Liver (tissue), 9 donors: ENCODE data around the gene ADRA1B. TPM values are rescaled to one million over a fixed set of nuclear protein-coding genes. Genes with fewer than 3 reads are reported as not detected.

Source experiments
- DNase-seq: peaks from one replicate; pipeline ENCODE4 v3.0.0-alpha.2; 2017; ENCODE audit warnings: low spot score
- H3K27ac ChIP-seq, 2 donors: one replicate each; pipeline ENCODE4 v1.7.0; 2013; ENCODE audit warnings: inconsistent platforms in 2 of 2, low read length in 2 of 2, control low read depth in 1 of 2, low read depth in 1 of 2, mild to moderate bottlenecking in 1 of 2
- H3K27me3 ChIP-seq, 4 donors: one replicate each; pipeline versions ENCODE4 v1.6.1 to v1.7.0; 2013; ENCODE audit warnings: low read length in 3 of 4, inconsistent platforms in 1 of 4, mild to moderate bottlenecking in 1 of 4, moderate library complexity in 1 of 4; ENCODE audit not compliant: control insufficient read depth in 4 of 4, insufficient read depth in 4 of 4
- H3K36me3 ChIP-seq, 4 donors: one replicate each; pipeline versions ENCODE4 v1.6.1 to v1.7.0; 2013; ENCODE audit warnings: low read length in 3 of 4, mild to moderate bottlenecking in 3 of 4, low read depth in 1 of 4, moderate library complexity in 1 of 4; ENCODE audit not compliant: control insufficient read depth in 4 of 4, insufficient read depth in 3 of 4
- H3K4me1 ChIP-seq, 4 donors: one replicate each; pipeline versions ENCODE4 v1.6.1 to v1.7.0; 2013; ENCODE audit warnings: low read length in 3 of 4, mild to moderate bottlenecking in 3 of 4, moderate library complexity in 1 of 4; ENCODE audit not compliant: control insufficient read depth in 4 of 4, insufficient read depth in 4 of 4
- H3K4me3 ChIP-seq, 3 donors: one replicate each; pipeline versions ENCODE4 v1.6.1 to v1.7.0; 2013; ENCODE audit warnings: low read length in 3 of 3, control low read depth in 1 of 3, low read depth in 1 of 3, mild to moderate bottlenecking in 1 of 3
- H3K9ac ChIP-seq, 2 donors: one replicate each; pipeline ENCODE4 v1.7.0; 2013; ENCODE audit warnings: low read length in 2 of 2, mild to moderate bottlenecking in 2 of 2, moderate library complexity in 2 of 2, control low read depth in 1 of 2, low read depth in 1 of 2
- H3K9me3 ChIP-seq, 4 donors: one replicate each; pipeline versions ENCODE4 v1.6.1 to v1.7.0; 2013; ENCODE audit warnings: low read length in 3 of 4; ENCODE audit not compliant: control insufficient read depth in 4 of 4
- HNF4A ChIP-seq, 2 donors: conservative IDR thresholded peaks; 2 replicates each; pipeline ENCODE4 v1.6.1; 2016; ENCODE audit warnings: antibody characterized with exemption in 2 of 2, mild to moderate bottlenecking in 2 of 2
- MAX ChIP-seq: IDR thresholded peaks from 2 replicates; pipeline ENCODE4 v1.6.1; 2016; ENCODE audit warnings: antibody characterized with exemption
- NR2F2 ChIP-seq: IDR thresholded peaks from 2 replicates; pipeline ENCODE4 v1.6.1; 2016; ENCODE audit warnings: antibody characterized with exemption
- REST ChIP-seq: IDR thresholded peaks from 2 replicates; pipeline ENCODE4 v1.6.1; 2016; ENCODE audit warnings: antibody characterized with exemption, mild to moderate bottlenecking
- RXRA ChIP-seq, 2 donors: IDR thresholded peaks; 2 replicates each; pipeline ENCODE4 v1.6.1; 2017 to 2018; ENCODE audit warnings: antibody characterized with exemption in 2 of 2, mild to moderate bottlenecking in 1 of 2
- SP1 ChIP-seq: IDR thresholded peaks from 2 replicates; pipeline ENCODE4 v1.6.1; 2018; ENCODE audit warnings: antibody characterized with exemption, mild to moderate bottlenecking
- TAF1 ChIP-seq: conservative IDR thresholded peaks from 2 replicates; pipeline ENCODE4 v1.6.1; 2016; ENCODE audit warnings: antibody characterized with exemption, mild to moderate bottlenecking
- YY1 ChIP-seq: IDR thresholded peaks from 2 replicates; pipeline ENCODE4 v1.6.1; 2016; ENCODE audit warnings: antibody characterized with exemption, mild to moderate bottlenecking
- WGBS: extraction: QIAGEN DNeasy Blood & Tissue Kit; methylation state at CpG from one replicate; pipeline ENCODE4 v1.1.7; 2013; 5-methylcytosine and 5-hydroxymethylcytosine counted together
- polyA plus RNA-seq, 2 donors: library from polyadenylated mRNA; stranded (reverse) in 1 of 2; unstranded in 1 of 2; fragments of 200-250 nt in 1 of 2; fragments of >200 nt in 1 of 2; fragmentation: Nextera tagmentation in 1 of 2; extraction: Ambion mirVana in 1 of 2; gene quantifications; one replicate each; pipeline versions ENCODE4 v1.2.1 to v1.2.3, GENCODE V29; 2013 to 2015
- total RNA-seq, 2 donors: library from RNA; depleted of rRNA; stranded (reverse); fragments of >200 nt; gene quantifications; one replicate each; pipeline ENCODE4 v1.2.3, GENCODE V29; 2014
- TF ChIP-seq, protein P1 (sequence below): IDR thresholded peaks from 2 replicates; pipeline ENCODE4 v1.6.1; 2016; ENCODE audit warnings: antibody characterized with exemption
- donor health status: healthy.
- donor health status: healthy.
- donor health status: healthy.
- donor health status: healthy.
- donor health status: healthy.

Gene ADRA1B
- total and polyA plus RNA-seq, 4 donors: 0.70 to 13.1 (median 8.2) TPM

DNA sequence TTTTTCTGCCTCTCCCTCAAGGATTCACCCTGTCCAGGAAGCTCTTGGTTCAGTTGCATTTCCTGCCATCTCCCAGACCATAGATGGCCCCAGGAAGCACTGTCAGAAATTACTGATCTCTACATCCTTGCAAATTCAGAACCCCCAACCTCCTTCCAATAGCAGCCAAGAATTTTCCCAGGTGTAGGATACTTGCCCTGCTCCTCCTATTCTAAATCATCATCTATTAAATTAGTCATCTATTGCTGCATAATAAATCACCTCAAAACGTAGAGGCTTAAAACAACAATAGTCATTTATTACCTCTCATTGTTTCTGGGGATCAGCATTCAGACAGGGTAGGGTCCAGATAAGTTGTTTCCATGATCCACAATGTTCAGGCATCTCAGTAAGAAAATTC, 26.1 kb upstream of the ADRA1B start:
- H3K4me1 ChIP-seq: peaks cover 0 to 2% (median 2%) of the 10 kb centered on the region in 4 donors
- H3K4me3 ChIP-seq: no peak overlapping the region
- no peaks in the 10 kb centered on the region for H3K9me3 ChIP-seq
- TF ChIP-seq, protein P1, sequence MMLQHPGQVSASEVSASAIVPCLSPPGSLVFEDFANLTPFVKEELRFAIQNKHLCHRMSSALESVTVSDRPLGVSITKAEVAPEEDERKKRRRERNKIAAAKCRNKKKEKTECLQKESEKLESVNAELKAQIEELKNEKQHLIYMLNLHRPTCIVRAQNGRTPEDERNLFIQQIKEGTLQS: no peak
- TF ChIP-seq YY1 (no peak), TAF1 (no peak)
- WGBS: 40% methylated on average over 1 of the region's 1 CpG
- no peak overlapping the region for H3K9ac ChIP-seq
- no peak for DNase-seq
- no peaks in the 10 kb centered on the region for H3K27me3 ChIP-seq
- H3K27ac ChIP-seq: no peak overlapping the region
- peaks cover 0 to 3% (median under 1%) of the 10 kb centered on the region in 4 donors for H3K36me3 ChIP-seq

DNA sequence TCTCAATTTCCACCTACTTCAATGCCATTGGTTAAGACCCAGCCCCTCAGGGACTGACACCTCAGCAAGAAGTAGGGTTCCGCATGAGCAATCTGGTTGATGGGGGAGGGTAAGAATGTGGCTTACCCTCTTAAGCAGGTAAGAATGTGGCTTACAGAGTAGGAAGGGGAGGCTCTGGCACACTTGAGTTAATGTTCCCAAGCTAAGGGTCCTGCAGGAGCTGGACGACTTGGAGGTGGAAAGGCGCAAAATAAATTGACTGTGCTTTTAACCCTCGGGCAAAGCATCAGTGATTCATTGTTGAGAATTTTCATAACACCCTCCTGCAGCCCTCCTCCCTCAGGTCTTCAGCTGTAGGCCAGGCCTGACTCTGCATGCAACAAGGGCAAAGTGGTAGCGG, 24.9 kb upstream of the ADRA1B start:
- no peaks in the 10 kb centered on the region for H3K27me3 ChIP-seq
- H3K4me1 ChIP-seq: peaks cover 0 to 2% (median 2%) of the 10 kb centered on the region in 4 donors
- 95% methylated on average over 5 of the region's 5 CpGs for WGBS
- no peaks in the 10 kb centered on the region for H3K9me3 ChIP-seq
- H3K9ac ChIP-seq: no peak overlapping the region
- no peak overlapping the region for H3K4me3 ChIP-seq
- DNase-seq: no peak
- peaks cover 0 to 1% (median 0%) of the 10 kb centered on the region in 4 donors for H3K36me3 ChIP-seq
- H3K27ac ChIP-seq: no peak overlapping the region
- no peak for TF ChIP-seq MAX
- TF ChIP-seq SP1: no peak
- TF ChIP-seq RXRA (IDR thresholded peaks at IDR 0.05): no peak
- no peak for TF ChIP-seq HNF4A (conservative IDR thresholded peaks at IDR 0.05)
- TF ChIP-seq REST: no peak

GRCh38 chr5:159893040-159893695, 23.1 kb upstream of the ADRA1B start:
- WGBS: 85% methylated on average over 3 of the region's 3 CpGs
- no peak for DNase-seq
- H3K4me3 ChIP-seq: no peak overlapping the region
- H3K36me3 ChIP-seq: no peaks in the 10 kb centered on the region
- H3K27me3 ChIP-seq: no peaks in the 10 kb centered on the region
- TF ChIP-seq TAF1: no peak
- TF ChIP-seq NR2F2: no peak
- no peak for TF ChIP-seq REST
- no peak overlapping the region for H3K9ac ChIP-seq
- H3K4me1 ChIP-seq: peaks cover 0 to 2% (median 2%) of the 10 kb centered on the region in 4 donors
- H3K27ac ChIP-seq: no peak overlapping the region
- no peaks in the 10 kb centered on the region for H3K9me3 ChIP-seq
